ENCODE data around the gene EML6.
"Not testable (repeated sequence)": the region's sequence is repeated elsewhere in the genome, so short reads cannot be mapped to it uniquely, and the experiment has no call there.

The EML6 gene

DNA sequence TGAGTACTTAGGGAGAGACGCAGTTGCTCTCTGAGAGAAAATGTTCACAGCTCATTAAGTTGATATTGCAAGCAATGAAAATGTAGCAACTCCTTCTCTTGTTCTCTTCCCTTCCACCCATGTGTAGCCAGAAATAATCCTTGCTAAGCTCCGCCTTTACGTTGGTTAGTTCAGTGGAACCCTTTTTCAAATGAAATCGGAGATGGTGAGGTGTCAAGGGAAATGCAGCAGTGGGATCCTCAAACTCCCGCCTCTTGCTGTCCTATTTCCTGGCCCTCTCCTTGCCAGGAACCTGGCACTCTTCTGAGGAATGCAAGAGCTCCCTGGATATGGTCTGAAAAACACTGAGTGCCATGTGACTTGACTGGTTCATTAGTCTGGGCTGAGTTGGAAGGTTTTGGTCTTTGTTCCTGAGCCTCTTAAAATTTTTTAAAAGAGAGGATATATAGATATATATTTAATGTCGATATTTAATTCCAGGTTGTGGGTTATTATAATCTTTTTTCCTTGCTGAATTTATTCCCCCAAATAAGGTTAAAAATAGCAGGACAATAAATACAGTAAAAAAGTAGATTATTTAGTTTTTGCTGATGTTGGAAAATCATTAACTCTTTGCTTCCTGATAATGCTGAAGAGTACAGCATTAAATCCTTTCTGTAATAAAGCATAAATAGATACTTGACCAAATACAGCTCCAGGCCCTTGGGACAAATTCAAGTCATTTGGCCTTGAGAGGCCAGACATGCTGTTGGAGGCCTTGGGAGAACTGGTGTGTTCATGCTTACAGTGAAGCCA, 116.2 kb downstream of the EML6 start:
- H3K36me3 ChIP-seq (ENCODE audit: insufficient read depth, low read depth, low read length): no peaks in the 10 kb centered on the region
- H3K4me3 ChIP-seq (ENCODE audit: low read length): no peak overlapping the region
- no peak overlapping the region for H3K27ac ChIP-seq (ENCODE audit: low read length)
- H3K27me3 ChIP-seq (ENCODE audit: insufficient read depth, low read length): no peaks in the 10 kb centered on the region
- no peak overlapping the region for H3K9ac ChIP-seq (ENCODE audit: low read depth, low read length)
- H3K4me1 ChIP-seq (ENCODE audit: insufficient read depth, low read length): no peaks in the 10 kb centered on the region
- no peaks in the 10 kb centered on the region for H3K9me3 ChIP-seq (ENCODE audit: insufficient read depth, low read depth, low read length)

DNA sequence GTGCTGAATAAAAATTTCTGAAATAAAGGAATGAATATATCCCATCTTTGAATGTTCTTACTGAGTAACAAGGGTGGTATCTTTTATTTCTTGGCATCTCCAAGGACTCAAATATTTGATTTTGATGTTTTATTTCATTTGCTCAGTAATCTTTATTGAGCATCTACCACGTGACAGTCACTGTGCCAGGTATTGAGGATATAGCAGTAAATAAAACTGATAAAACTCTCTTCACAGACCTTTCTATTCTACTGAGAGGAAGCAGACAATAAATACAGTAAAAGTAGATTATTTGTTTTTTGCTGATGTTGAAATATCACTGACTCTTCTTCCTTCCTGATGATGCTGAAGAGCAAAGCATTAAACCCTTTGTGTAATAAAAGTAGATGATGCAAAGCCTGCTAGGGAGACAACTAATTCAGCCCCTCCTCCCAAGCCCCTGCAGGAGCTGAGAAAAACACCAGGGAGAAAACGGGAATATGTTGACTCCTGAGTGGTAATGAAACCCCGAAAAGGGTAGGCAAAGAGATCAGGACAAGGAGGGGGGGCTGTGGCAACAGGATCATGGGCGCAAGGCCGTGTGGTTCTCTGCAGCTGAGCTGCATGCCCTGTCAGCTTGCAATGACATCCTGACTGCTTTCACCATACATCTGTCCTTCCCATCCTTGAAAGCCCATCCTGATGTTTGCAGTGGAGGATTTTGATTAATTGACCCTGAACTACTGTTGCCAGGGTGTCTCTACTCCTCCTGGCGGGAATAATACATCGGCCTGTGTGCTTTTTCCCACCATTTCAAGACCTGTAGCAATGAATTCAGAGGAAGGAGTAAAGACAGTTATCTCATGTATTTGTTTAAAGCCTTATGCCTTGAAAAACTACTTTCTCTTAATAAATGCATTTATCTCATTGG, 117.4 kb downstream of the EML6 start:
- Histone ChIP-seq H3K9ac (ENCODE audit: low read depth, low read length) (no peak overlapping the region), H3K9me3 (ENCODE audit: insufficient read depth, low read depth, low read length) (no peaks in the 10 kb centered on the region), H3K4me1 (ENCODE audit: insufficient read depth, low read length) (no peaks in the 10 kb centered on the region), H3K4me3 (ENCODE audit: low read length) (no peak overlapping the region), H3K36me3 (ENCODE audit: insufficient read depth, low read depth, low read length) (no peaks in the 10 kb centered on the region), H3K27me3 (ENCODE audit: insufficient read depth, low read length) (no peaks in the 10 kb centered on the region), H3K27ac (ENCODE audit: low read length) (no peak overlapping the region)

DNA sequence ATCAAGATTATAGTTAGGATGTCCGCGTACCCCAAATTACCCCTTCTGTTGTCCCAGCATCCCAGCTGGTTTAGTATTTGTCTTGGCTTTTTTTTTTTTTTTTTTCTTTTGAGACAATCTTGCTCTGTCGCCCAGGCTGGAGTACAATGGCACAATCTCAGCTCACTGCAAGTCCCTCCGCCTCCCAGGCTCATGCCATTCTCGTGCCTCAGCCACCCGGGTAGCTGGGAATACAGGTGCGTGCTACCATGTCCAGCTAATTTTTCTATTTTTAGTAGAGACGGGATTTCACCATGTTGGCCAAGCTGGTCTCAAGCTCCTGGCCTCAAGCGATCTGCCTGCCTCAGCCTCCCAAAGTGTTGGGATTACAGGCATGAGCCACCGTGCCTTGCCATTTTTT, 118.0 kb downstream of the EML6 start:
- not testable (repeated sequence) for H3K9me3 ChIP-seq (ENCODE audit: insufficient read depth, low read depth, low read length); H3K36me3 ChIP-seq (ENCODE audit: insufficient read depth, low read depth, low read length); H3K27ac ChIP-seq (ENCODE audit: low read length); H3K4me1 ChIP-seq (ENCODE audit: insufficient read depth, low read length); H3K27me3 ChIP-seq (ENCODE audit: insufficient read depth, low read length); H3K4me3 ChIP-seq (ENCODE audit: low read length); H3K9ac ChIP-seq (ENCODE audit: low read depth, low read length)

- Histone ChIP-seq H3K4me3 (ENCODE audit: low read length) (no peak overlapping the region), H3K27me3 (ENCODE audit: insufficient read depth, low read length) (no peaks in the 10 kb centered on the region), H3K9ac (ENCODE audit: low read depth, low read length) (no peak overlapping the region), H3K9me3 (ENCODE audit: insufficient read depth, low read depth, low read length) (no peaks in the 10 kb centered on the region), H3K27ac (ENCODE audit: low read length) (no peak overlapping the region), H3K4me1 (ENCODE audit: insufficient read depth, low read length) (no peaks in the 10 kb centered on the region), H3K36me3 (ENCODE audit: insufficient read depth, low read depth, low read length) (no peaks in the 10 kb centered on the region)
Measured at GRCh38 chr2:54845094-54845493, 121.6 kb downstream of the EML6 start.

GRCh38 chr2:54845514-54845913, 122.1 kb downstream of the EML6 start:
- H3K27me3 ChIP-seq (ENCODE audit: insufficient read depth, low read length): no peaks in the 10 kb centered on the region
- no peaks in the 10 kb centered on the region for H3K9me3 ChIP-seq (ENCODE audit: insufficient read depth, low read depth, low read length)
- no peaks in the 10 kb centered on the region for H3K36me3 ChIP-seq (ENCODE audit: insufficient read depth, low read depth, low read length)
- H3K27ac ChIP-seq (ENCODE audit: low read length): no peak overlapping the region
- H3K9ac ChIP-seq (ENCODE audit: low read depth, low read length): no peak overlapping the region
- no peaks in the 10 kb centered on the region for H3K4me1 ChIP-seq (ENCODE audit: insufficient read depth, low read length)
- H3K4me3 ChIP-seq (ENCODE audit: low read length): no peak overlapping the region

GRCh38 chr2:54850171-54851122, 127.0 kb downstream of the EML6 start:
- no peak overlapping the region for H3K9ac ChIP-seq (ENCODE audit: low read depth, low read length)
- H3K4me3 ChIP-seq (ENCODE audit: low read length): no peak overlapping the region
- no peaks in the 10 kb centered on the region for H3K4me1 ChIP-seq (ENCODE audit: insufficient read depth, low read length)
- no peaks in the 10 kb centered on the region for H3K36me3 ChIP-seq (ENCODE audit: insufficient read depth, low read depth, low read length)
- H3K27ac ChIP-seq (ENCODE audit: low read length): no peak overlapping the region
- H3K27me3 ChIP-seq (ENCODE audit: insufficient read depth, low read length): no peaks in the 10 kb centered on the region
- no peaks in the 10 kb centered on the region for H3K9me3 ChIP-seq (ENCODE audit: insufficient read depth, low read depth, low read length)

DNA sequence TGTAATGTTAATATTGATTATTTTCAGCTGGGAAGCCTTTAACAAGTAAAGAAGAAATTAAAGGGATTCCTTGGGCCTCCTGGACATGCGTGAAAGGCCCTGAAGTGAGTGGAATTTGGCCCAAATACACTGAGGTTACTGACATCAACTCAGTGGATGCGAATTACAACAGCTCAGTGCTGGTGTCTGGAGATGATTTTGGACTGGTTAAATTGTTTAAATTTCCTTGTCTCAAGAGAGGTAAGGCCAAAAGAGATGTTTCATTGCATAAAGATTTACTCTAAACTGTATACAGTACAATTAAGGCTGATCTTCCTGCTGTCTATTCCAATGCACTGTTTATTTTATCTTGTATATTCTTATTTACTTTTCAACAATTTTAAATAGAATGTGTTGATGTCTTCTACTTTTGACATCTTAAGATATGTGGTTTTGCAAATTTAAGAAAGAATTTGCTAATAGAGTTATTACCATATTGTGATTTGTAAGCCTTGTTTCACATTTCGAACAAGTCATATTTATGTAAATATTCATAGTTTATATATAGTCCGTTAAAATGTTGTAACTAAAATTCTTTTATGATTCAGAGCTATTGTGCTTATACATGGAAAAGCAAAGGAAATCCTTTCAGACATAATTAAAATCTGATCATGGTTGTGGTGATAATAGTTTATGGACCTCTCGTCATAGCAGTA, 130.3 kb downstream of the EML6 start:
- H3K27me3 ChIP-seq (ENCODE audit: insufficient read depth, low read length): no peaks in the 10 kb centered on the region
- H3K27ac ChIP-seq (ENCODE audit: low read length): no peak overlapping the region
- H3K36me3 ChIP-seq (ENCODE audit: insufficient read depth, low read depth, low read length): no peaks in the 10 kb centered on the region
- no peaks in the 10 kb centered on the region for H3K9me3 ChIP-seq (ENCODE audit: insufficient read depth, low read depth, low read length)
- no peaks in the 10 kb centered on the region for H3K4me1 ChIP-seq (ENCODE audit: insufficient read depth, low read length)
- no peak overlapping the region for H3K4me3 ChIP-seq (ENCODE audit: low read length)
- no peak overlapping the region for H3K9ac ChIP-seq (ENCODE audit: low read depth, low read length)

DNA sequence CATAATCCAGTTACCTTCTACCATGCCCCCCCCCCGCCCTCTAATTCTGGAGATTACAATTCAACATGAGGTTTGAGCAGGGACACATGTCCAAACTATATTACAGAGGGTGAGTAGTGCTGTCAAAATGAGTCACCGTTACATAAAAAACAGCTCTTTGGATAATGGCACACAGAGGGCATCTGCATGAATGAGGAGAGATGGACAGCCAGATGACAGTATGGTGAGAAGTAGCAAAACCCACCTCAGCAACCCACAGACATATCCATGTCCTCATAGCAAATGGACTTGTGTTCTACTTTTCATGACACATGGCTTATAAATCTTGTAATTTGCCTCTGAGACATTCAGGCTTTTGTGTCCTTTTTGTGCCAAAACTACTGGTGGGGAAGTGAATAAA, 132.0 kb downstream of the EML6 start:
- no peaks in the 10 kb centered on the region for H3K9me3 ChIP-seq (ENCODE audit: insufficient read depth, low read depth, low read length)
- H3K36me3 ChIP-seq (ENCODE audit: insufficient read depth, low read depth, low read length): no peaks in the 10 kb centered on the region
- H3K9ac ChIP-seq (ENCODE audit: low read depth, low read length): no peak overlapping the region
- no peak overlapping the region for H3K4me3 ChIP-seq (ENCODE audit: low read length)
- no peaks in the 10 kb centered on the region for H3K27me3 ChIP-seq (ENCODE audit: insufficient read depth, low read length)
- H3K4me1 ChIP-seq (ENCODE audit: insufficient read depth, low read length): no peaks in the 10 kb centered on the region
- no peak overlapping the region for H3K27ac ChIP-seq (ENCODE audit: low read length)

DNA sequence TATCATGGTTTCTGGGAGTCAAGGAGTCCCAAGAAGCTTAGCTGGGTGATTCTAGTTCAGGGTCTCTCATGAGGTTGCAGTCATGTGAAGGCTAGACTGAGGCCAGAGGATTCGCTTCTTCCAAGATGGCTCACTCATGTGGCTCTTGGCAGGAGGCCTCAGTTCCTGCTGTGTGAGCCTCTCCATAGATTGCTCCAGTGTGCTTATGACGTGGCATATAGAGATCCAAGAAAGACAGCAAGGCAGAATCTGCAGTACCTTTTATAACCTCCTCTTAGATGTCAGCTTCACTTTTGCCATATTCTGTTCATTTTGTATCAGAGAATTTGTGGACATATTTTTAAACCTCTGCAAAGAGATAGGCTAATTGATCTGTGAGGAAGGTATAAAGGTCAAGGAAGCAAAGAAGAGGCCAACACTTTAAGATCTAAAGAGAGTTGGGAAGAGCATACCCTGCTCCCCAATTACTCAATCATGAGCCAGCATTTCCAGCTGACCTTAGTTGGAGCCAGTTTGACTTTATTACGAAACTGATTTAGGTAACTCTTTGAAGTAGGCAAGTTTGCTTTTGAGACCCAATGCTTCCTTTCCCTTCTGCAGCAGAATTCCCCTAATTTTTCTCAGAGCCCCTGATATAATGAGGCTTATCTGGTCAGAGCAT, 134.7 kb downstream of the EML6 start:
- Histone ChIP-seq H3K9ac (ENCODE audit: low read depth, low read length) (no peak overlapping the region), H3K4me1 (ENCODE audit: insufficient read depth, low read length) (peaks cover 4% of the 10 kb centered on the region; the same call in 1 of the 2 replicates), H3K36me3 (ENCODE audit: insufficient read depth, low read depth, low read length) (no peaks in the 10 kb centered on the region), H3K4me3 (ENCODE audit: low read length) (no peak overlapping the region), H3K27ac (ENCODE audit: low read length) (no peak overlapping the region), H3K27me3 (ENCODE audit: insufficient read depth, low read length) (no peaks in the 10 kb centered on the region), H3K9me3 (ENCODE audit: insufficient read depth, low read depth, low read length) (no peaks in the 10 kb centered on the region)

DNA sequence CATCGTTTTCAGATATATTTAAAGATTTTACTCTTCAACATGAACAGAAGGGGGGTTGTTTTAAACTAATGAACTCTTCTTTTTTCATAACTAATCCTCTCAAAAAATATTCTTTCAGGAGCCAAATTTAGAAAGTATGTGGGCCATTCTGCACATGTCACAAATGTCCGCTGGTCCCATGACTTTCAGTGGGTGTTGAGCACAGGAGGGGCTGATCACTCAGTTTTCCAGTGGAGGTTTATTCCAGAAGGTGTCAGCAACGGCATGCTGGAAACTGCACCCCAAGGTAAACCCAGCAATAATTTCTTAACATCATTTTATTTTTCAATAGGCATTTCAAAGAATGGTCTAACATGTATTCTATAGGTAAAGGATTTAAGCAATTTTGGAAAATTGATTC, 136.0 kb downstream of the EML6 start:
- Histone ChIP-seq H3K36me3 (ENCODE audit: insufficient read depth, low read depth, low read length) (no peaks in the 10 kb centered on the region), H3K4me3 (ENCODE audit: low read length) (no peak overlapping the region), H3K9ac (ENCODE audit: low read depth, low read length) (no peak overlapping the region), H3K27me3 (ENCODE audit: insufficient read depth, low read length) (no peaks in the 10 kb centered on the region), H3K27ac (ENCODE audit: low read length) (no peak overlapping the region), H3K4me1 (ENCODE audit: insufficient read depth, low read length) (peaks cover 4% of the 10 kb centered on the region; the same call in 1 of the 2 replicates), H3K9me3 (ENCODE audit: insufficient read depth, low read depth, low read length) (no peaks in the 10 kb centered on the region)

Data from iPS-20b (cell line).